H54 (cell line): Measurements from ENCODE around the gene DMP1.

Source experiments
- DNase-seq: peaks from one replicate; pipeline ENCODE4 v3.0.0; 2011; ENCODE audit warnings: low spot score, mixed read lengths; ENCODE audit not compliant: insufficient read length
- FAIRE-seq: peaks from 3 replicates; lab custom pipeline; 2011; peaks lifted over from hg19 to GRCh38; lab: Jason Lieb, UNC
- POLR2A ChIP-seq: IDR thresholded peaks from 2 replicates; pipeline ENCODE4 v1.6.1; 2011; ENCODE audit warnings: low read depth, mild to moderate bottlenecking, low read length

DMP1 gene

GRCh38 chr4:87707279-87707918 is 57.3 kb downstream of the DMP1 start:
- no peak for TF ChIP-seq POLR2A
- DNase-seq (no peak), FAIRE-seq (no peak)
